Activated naive CD4-positive, alpha-beta T cell treated with anti-CD3 and anti-CD28 coated beads, Interleukin-2, amount 50 U/mL, for 24 hours (primary cell): ENCODE measurements around the gene PRKAR1B.
A peak's percentile ranks its signal among the peaks of the same experiment; 100 is the strongest.

ENCODE experiments used
- H3K27ac Mint-ChIP-seq: one replicate; pipeline ENCODE4 v1.8.0; 2021; ENCODE audit warnings: mild to moderate bottlenecking, mixed read lengths
- H3K27me3 Mint-ChIP-seq: one replicate; pipeline ENCODE4 v1.8.0; 2021; ENCODE audit warnings: mixed read lengths
- H3K36me3 Mint-ChIP-seq: one replicate; pipeline ENCODE4 v1.8.0; 2021; ENCODE audit warnings: mixed read lengths
- H3K4me1 Mint-ChIP-seq: one replicate; pipeline ENCODE4 v1.8.0; 2021; ENCODE audit warnings: mixed read lengths
- H3K4me3 Mint-ChIP-seq: one replicate; pipeline ENCODE4 v1.8.0; 2021; ENCODE audit warnings: mild to moderate bottlenecking, mixed read lengths
- H3K9me3 Mint-ChIP-seq: one replicate; pipeline ENCODE4 v1.8.0; 2021; ENCODE audit warnings: mixed read lengths

Gene PRKAR1B

GRCh38 chr7:680411-681127 lies 46.5 kb downstream of the PRKAR1B start:
- Mint-ChIP-seq H3K27me3 (no peaks in the 10 kb centered on the region), H3K9me3 (no peaks in the 10 kb centered on the region), H3K4me1 (no peaks in the 10 kb centered on the region), H3K36me3 (peaks cover 27% of the 10 kb centered on the region), H3K27ac (no peak overlapping the region), H3K4me3 (no peak overlapping the region)

GRCh38 chr7:676972-677385 lies 50.1 kb downstream of the PRKAR1B start:
- H3K4me3 Mint-ChIP-seq: no peak overlapping the region
- no peaks in the 10 kb centered on the region for H3K4me1 Mint-ChIP-seq
- no peaks in the 10 kb centered on the region for H3K9me3 Mint-ChIP-seq
- no peaks in the 10 kb centered on the region for H3K27me3 Mint-ChIP-seq
- H3K27ac Mint-ChIP-seq: no peak overlapping the region
- peaks cover 22% of the 10 kb centered on the region for H3K36me3 Mint-ChIP-seq

GRCh38 chr7:676246-676971 lies 50.7 kb downstream of the PRKAR1B start:
- H3K36me3 Mint-ChIP-seq: peaks cover 22% of the 10 kb centered on the region
- H3K27ac Mint-ChIP-seq: no peak overlapping the region
- no peaks in the 10 kb centered on the region for H3K9me3 Mint-ChIP-seq
- no peaks in the 10 kb centered on the region for H3K4me1 Mint-ChIP-seq
- no peaks in the 10 kb centered on the region for H3K27me3 Mint-ChIP-seq
- no peak overlapping the region for H3K4me3 Mint-ChIP-seq

- Mint-ChIP-seq H3K9me3 (no peaks in the 10 kb centered on the region), H3K27ac (peak overlapping the region; percentile 14), H3K36me3 (peaks cover 17% of the 10 kb centered on the region), H3K4me1 (no peaks in the 10 kb centered on the region), H3K4me3 (no peak overlapping the region), H3K27me3 (no peaks in the 10 kb centered on the region)
Measured at GRCh38 chr7:674454-675410, 52.3 kb downstream of the PRKAR1B start.

- H3K27me3 Mint-ChIP-seq: no peaks in the 10 kb centered on the region
- peak overlapping the region; percentile 80 for H3K27ac Mint-ChIP-seq
- no peaks in the 10 kb centered on the region for H3K4me1 Mint-ChIP-seq
- H3K9me3 Mint-ChIP-seq: no peaks in the 10 kb centered on the region
- no peak overlapping the region for H3K4me3 Mint-ChIP-seq
- H3K36me3 Mint-ChIP-seq: peaks cover 15% of the 10 kb centered on the region
Measured at GRCh38 chr7:673681-674453, 53.2 kb downstream of the PRKAR1B start.

- no peak overlapping the region for H3K4me3 Mint-ChIP-seq
- no peak overlapping the region for H3K27ac Mint-ChIP-seq
- peaks cover 15% of the 10 kb centered on the region for H3K36me3 Mint-ChIP-seq
- H3K27me3 Mint-ChIP-seq: no peaks in the 10 kb centered on the region
- H3K9me3 Mint-ChIP-seq: no peaks in the 10 kb centered on the region
- H3K4me1 Mint-ChIP-seq: no peaks in the 10 kb centered on the region
Measured at GRCh38 chr7:672891-673290, 54.2 kb downstream of the PRKAR1B start.

GRCh38 chr7:671415-672042 lies 55.6 kb downstream of the PRKAR1B start:
- Mint-ChIP-seq H3K36me3 (peaks cover 9% of the 10 kb centered on the region), H3K4me1 (no peaks in the 10 kb centered on the region), H3K9me3 (no peaks in the 10 kb centered on the region), H3K27ac (no peak overlapping the region), H3K4me3 (no peak overlapping the region), H3K27me3 (no peaks in the 10 kb centered on the region)

GRCh38 chr7:670501-671390 lies 56.3 kb downstream of the PRKAR1B start:
- peaks cover 9% of the 10 kb centered on the region for H3K36me3 Mint-ChIP-seq
- H3K4me3 Mint-ChIP-seq: no peak overlapping the region
- H3K9me3 Mint-ChIP-seq: no peaks in the 10 kb centered on the region
- H3K27ac Mint-ChIP-seq: no peak overlapping the region
- H3K27me3 Mint-ChIP-seq: no peaks in the 10 kb centered on the region
- H3K4me1 Mint-ChIP-seq: no peaks in the 10 kb centered on the region

GRCh38 chr7:668958-669357 lies 58.1 kb downstream of the PRKAR1B start:
- H3K27ac Mint-ChIP-seq: no peak overlapping the region
- no peaks in the 10 kb centered on the region for H3K9me3 Mint-ChIP-seq
- no peaks in the 10 kb centered on the region for H3K27me3 Mint-ChIP-seq
- peaks cover 9% of the 10 kb centered on the region for H3K36me3 Mint-ChIP-seq
- H3K4me3 Mint-ChIP-seq: no peak overlapping the region
- H3K4me1 Mint-ChIP-seq: no peaks in the 10 kb centered on the region

GRCh38 chr7:668139-668931 lies 58.7 kb downstream of the PRKAR1B start:
- Mint-ChIP-seq H3K9me3 (no peaks in the 10 kb centered on the region), H3K27me3 (no peaks in the 10 kb centered on the region), H3K36me3 (peaks cover 9% of the 10 kb centered on the region), H3K4me3 (no peak overlapping the region), H3K27ac (no peak overlapping the region), H3K4me1 (peaks cover under 1% of the 10 kb centered on the region)

- H3K4me3 Mint-ChIP-seq: no peak overlapping the region
- H3K4me1 Mint-ChIP-seq: peaks cover 8% of the 10 kb centered on the region
- no peaks in the 10 kb centered on the region for H3K27me3 Mint-ChIP-seq
Measured at GRCh38 chr7:666454-667292, 60.4 kb downstream of the PRKAR1B start.

GRCh38 chr7:665736-666453 lies 61.2 kb downstream of the PRKAR1B start:
- Mint-ChIP-seq H3K27me3 (no peaks in the 10 kb centered on the region), H3K4me3 (no peak overlapping the region), H3K36me3 (peaks cover 9% of the 10 kb centered on the region), H3K4me1 (peaks cover 8% of the 10 kb centered on the region), H3K9me3 (no peaks in the 10 kb centered on the region), H3K27ac (no peak overlapping the region)

More at GRCh38 chr7:666454-667292, 60.4 kb downstream of the PRKAR1B start:
- Mint-ChIP-seq H3K9me3 (no peaks in the 10 kb centered on the region), H3K36me3 (peaks cover 9% of the 10 kb centered on the region), H3K27ac (no peak overlapping the region)
